Endodermal cell (in vitro differentiated cells): Measurements from ENCODE around the gene EIF4G2. TPM values are rescaled to one million over a fixed set of nuclear protein-coding genes. Genes with fewer than 3 reads are reported as not detected.

Source experiments
- DNase-seq: peaks from one replicate; pipeline ENCODE4 v3.0.0-alpha.2; 2017
- H3K27ac ChIP-seq: 2 replicates; pipeline ENCODE4 v1.5.1; 2013; ENCODE audit warnings: mild to moderate bottlenecking, low read depth, low read length, moderate library complexity
- H3K27me3 ChIP-seq: 2 replicates; pipeline ENCODE4 v1.6.1; 2013; ENCODE audit warnings: mild to moderate bottlenecking, low read length, moderate library complexity; ENCODE audit not compliant: insufficient read depth, control insufficient read depth, poor library complexity, severe bottlenecking
- H3K36me3 ChIP-seq: 2 replicates; pipeline ENCODE4 v1.7.0; 2013; ENCODE audit warnings: mild to moderate bottlenecking, low read length, moderate library complexity; ENCODE audit not compliant: control insufficient read depth, insufficient read depth
- H3K4me1 ChIP-seq: one replicate; pipeline ENCODE4 v1.7.0; 2013; ENCODE audit warnings: low read length; ENCODE audit not compliant: control insufficient read depth, insufficient read depth
- H3K4me3 ChIP-seq: 2 replicates; pipeline ENCODE4 v1.5.1; 2013; ENCODE audit warnings: mild to moderate bottlenecking, low read length, moderate library complexity
- H3K9ac ChIP-seq: 2 replicates; pipeline ENCODE4 v1.6.1; 2013; ENCODE audit warnings: mild to moderate bottlenecking, low read length, moderate library complexity; ENCODE audit not compliant: poor library complexity, severe bottlenecking; ENCODE audit errors: extremely low read depth
- H3K9me3 ChIP-seq: 2 replicates; pipeline ENCODE4 v1.6.1; 2013; ENCODE audit warnings: mild to moderate bottlenecking, low read length, moderate library complexity; ENCODE audit not compliant: control insufficient read depth
- H3K27ac Mint-ChIP-seq: 2 replicates; pipeline ENCODE4 v1.8.0; 2020; ENCODE audit warnings: mixed read lengths
- H3K27me3 Mint-ChIP-seq: 2 replicates; pipeline ENCODE4 v1.8.0; 2021; ENCODE audit warnings: mild to moderate bottlenecking, mixed read lengths; ENCODE audit not compliant: insufficient read depth
- H3K36me3 Mint-ChIP-seq: 2 replicates; pipeline ENCODE4 v1.8.0; 2020; ENCODE audit warnings: low read depth, mixed read lengths
- H3K4me1 Mint-ChIP-seq: 2 replicates; pipeline ENCODE4 v1.8.0; 2020; ENCODE audit warnings: mixed read lengths
- H3K4me3 Mint-ChIP-seq: 2 replicates; pipeline ENCODE4 v1.8.0; 2020; ENCODE audit warnings: mild to moderate bottlenecking, moderate library complexity, mixed read lengths
- H3K9me3 Mint-ChIP-seq: 2 replicates; pipeline ENCODE4 v1.8.0; 2020; ENCODE audit warnings: mild to moderate bottlenecking, mixed read lengths
- WGBS, 2 experiments: methylation state at CpG; one replicate each; pipeline versions ENCODE4 v1.1.5 to v1.1.7; 2013; ENCODE audit warnings: missing lambda C conversion rate in 2 of 2, mixed read lengths in 1 of 2; ENCODE audit not compliant: insufficient coverage in 1 of 2, insufficient read length in 1 of 2; 5-methylcytosine and 5-hydroxymethylcytosine counted together
- total RNA-seq, 2 donors: library from RNA; stranded (reverse); fragmentation: NEBNext Ultra II Directional in 1 of 2; extraction: Animal tissue kit (Norgen Biotek cat#: 25700) in 1 of 2; gene quantifications; 2 replicates in 1 of 2; 3 replicates in 1 of 2; pipeline ENCODE4 v1.2.1, GENCODE V29; 2021
- TF ChIP-seq, protein P1 (sequence below): fragments of 200-600 bp; sonication (generic); conservative IDR thresholded peaks from 2 replicates; pipeline ENCODE4 v1.5.0; 2021; ENCODE audit warnings: antibody characterized with exemption, mild to moderate bottlenecking

Gene EIF4G2
- total RNA-seq, 2 donors from 2014 or later = 753 to 1,007 TPM

DNA sequence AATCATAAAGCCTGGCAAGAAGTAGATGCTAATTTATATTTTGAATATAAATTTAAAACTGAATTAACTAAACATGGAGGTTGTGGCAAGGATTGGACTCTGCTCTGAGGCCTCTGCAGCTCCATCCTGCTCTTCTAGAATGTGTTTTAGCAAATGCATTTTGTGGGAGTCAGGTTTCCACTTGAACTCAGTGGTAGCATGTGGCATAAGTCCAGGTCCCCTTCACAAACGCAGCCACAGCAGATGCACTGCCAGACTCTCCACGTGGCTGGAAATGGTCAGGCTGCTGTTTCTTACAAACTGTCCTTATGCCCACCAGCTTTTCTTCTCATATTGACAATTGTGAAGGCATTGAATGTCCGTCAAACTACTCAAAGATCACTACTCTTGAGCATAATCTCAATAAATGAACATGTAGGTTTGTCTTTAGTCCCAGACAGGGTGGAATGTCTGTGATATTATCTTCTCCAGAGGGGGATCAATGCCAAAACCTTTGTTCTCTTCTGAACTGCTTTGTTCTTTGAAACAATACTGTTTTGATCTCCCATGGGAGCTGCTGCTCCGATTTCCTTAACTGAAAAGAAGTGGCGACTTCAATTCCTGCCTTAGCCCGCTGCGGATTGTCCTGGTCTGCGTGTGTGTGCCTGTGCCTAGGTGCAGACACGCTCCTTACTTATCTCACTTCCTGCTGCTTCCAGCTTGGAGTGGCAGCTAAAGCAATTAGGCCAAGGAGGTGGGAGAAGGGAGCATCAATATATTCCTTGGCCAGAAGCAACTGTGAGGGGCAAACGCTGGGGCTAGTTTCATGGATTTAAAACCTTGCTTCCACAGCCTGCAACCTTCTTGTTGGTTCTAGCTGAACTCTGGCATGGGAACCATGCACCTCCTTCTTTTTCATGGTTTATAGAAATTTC, 24.2 kb downstream of the EIF4G2 start:
- Histone ChIP-seq H3K27ac (peak overlapping the region; percentile 29), H3K9ac (peak overlapping the region; percentile 12), H3K4me1 (peaks cover 18% of the 10 kb centered on the region), H3K27me3 (no peaks in the 10 kb centered on the region), H3K9me3 (no peaks in the 10 kb centered on the region), H3K36me3 (peaks cover 5% of the 10 kb centered on the region), H3K4me3 (peak overlapping the region; percentile 71)
- Mint-ChIP-seq H3K4me1 (peaks cover 23% of the 10 kb centered on the region), H3K27me3 (no peaks in the 10 kb centered on the region), H3K4me3 (peak overlapping the region; percentile 30), H3K9me3 (no peaks in the 10 kb centered on the region), H3K27ac (peak overlapping the region; percentile 89), H3K36me3 (peaks cover 5% of the 10 kb centered on the region)
- TF ChIP-seq, protein P1, sequence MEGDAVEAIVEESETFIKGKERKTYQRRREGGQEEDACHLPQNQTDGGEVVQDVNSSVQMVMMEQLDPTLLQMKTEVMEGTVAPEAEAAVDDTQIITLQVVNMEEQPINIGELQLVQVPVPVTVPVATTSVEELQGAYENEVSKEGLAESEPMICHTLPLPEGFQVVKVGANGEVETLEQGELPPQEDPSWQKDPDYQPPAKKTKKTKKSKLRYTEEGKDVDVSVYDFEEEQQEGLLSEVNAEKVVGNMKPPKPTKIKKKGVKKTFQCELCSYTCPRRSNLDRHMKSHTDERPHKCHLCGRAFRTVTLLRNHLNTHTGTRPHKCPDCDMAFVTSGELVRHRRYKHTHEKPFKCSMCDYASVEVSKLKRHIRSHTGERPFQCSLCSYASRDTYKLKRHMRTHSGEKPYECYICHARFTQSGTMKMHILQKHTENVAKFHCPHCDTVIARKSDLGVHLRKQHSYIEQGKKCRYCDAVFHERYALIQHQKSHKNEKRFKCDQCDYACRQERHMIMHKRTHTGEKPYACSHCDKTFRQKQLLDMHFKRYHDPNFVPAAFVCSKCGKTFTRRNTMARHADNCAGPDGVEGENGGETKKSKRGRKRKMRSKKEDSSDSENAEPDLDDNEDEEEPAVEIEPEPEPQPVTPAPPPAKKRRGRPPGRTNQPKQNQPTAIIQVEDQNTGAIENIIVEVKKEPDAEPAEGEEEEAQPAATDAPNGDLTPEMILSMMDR = no peak
- peak; percentile 69 for DNase-seq
- 53 to 84% methylated on average over 2 to 10 of the region's 10 CpGs for WGBS, 2 experiments

DNA sequence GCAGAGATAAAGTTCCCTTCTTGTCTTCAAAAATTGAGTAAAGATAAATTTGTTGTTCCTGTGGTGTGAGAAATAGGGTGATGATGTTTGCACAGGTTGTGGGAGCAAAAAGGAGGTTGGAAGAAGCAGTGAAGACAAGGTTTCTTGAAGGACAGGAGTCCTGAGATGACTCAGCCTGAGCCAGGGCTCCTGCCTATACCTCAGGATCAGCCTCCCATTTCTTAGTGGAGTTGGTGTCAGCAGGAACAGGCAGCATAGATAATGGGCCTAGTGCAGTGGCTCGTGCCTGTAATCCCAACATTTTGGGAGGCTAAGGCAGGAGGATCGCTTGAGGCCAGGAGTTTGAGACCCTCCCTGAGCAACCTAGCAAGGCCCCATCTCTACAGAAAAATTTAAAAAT, 28.7 kb downstream of the EIF4G2 start:
- no peaks in the 10 kb centered on the region for H3K9me3 ChIP-seq
- H3K27me3 ChIP-seq = no peaks in the 10 kb centered on the region
- H3K9ac ChIP-seq = no peak overlapping the region
- Mint-ChIP-seq H3K4me1 (peaks cover 12% of the 10 kb centered on the region), H3K9me3 (no peaks in the 10 kb centered on the region), H3K27ac (peak overlapping the region; percentile 45), H3K4me3 (no peak overlapping the region), H3K36me3 (peaks cover 35% of the 10 kb centered on the region), H3K27me3 (no peaks in the 10 kb centered on the region)
- TF ChIP-seq, protein P1 = no peak
- peaks cover 44% of the 10 kb centered on the region for H3K36me3 ChIP-seq
- 93% methylated on average over 2 of the region's 2 CpGs for WGBS, 2 experiments
- H3K4me3 ChIP-seq = no peak overlapping the region
- H3K4me1 ChIP-seq = peaks cover 8% of the 10 kb centered on the region
- no peak for DNase-seq
- no peak overlapping the region for H3K27ac ChIP-seq

DNA sequence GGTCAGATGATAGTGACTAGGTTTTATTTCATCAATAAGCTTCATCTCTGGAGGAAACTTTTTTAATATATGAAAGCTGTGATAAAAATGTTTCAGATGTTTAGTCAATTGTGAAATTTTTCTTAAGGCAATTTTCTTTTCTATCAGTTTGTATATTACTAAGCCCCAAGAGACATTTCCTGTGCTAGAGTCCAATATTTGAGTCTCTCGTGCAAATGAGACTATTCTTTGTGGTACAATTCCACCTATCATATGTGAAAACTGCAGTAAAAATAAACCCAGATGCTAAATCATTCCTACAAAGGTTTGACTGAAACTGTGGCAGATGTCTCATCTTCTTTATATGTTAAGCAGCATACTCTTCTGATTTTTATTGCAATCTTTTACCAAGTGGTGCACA, 29.6 kb downstream of the EIF4G2 start:
- no peak overlapping the region for H3K27ac Mint-ChIP-seq

More for the DNA sequence above, 29.6 kb downstream of the EIF4G2 start:
- Histone ChIP-seq H3K9ac (no peak overlapping the region), H3K27ac (no peak overlapping the region), H3K4me1 (no peaks in the 10 kb centered on the region), H3K9me3 (no peaks in the 10 kb centered on the region), H3K27me3 (no peaks in the 10 kb centered on the region), H3K4me3 (no peak overlapping the region), H3K36me3 (peaks cover 54% of the 10 kb centered on the region)
- TF ChIP-seq, protein P1 = no peak
- Mint-ChIP-seq H3K4me3 (no peak overlapping the region), H3K4me1 (peaks cover 3% of the 10 kb centered on the region), H3K27me3 (no peaks in the 10 kb centered on the region), H3K36me3 (peaks cover 44% of the 10 kb centered on the region), H3K9me3 (no peaks in the 10 kb centered on the region)
- DNase-seq = no peak
- WGBS, 2 experiments = 94 to 100% methylated on average over 1 of the region's 1 CpG
